ENCODE measurements around the gene NDUFAF8.

GRCh38 chr17:81191646-81192045 is 47.5 kb upstream of the NDUFAF8 start:
- TF ChIP-seq PATZ1 (CRISPR knock-in tag; IDR thresholded peaks at IDR 0.05; ENCODE audit: borderline replicate concordance) (no peak), POU6F1 (CRISPR knock-in tag; IDR thresholded peaks at IDR 0.05; ENCODE audit: borderline replicate concordance, low read depth) (no peak), SNAI2 (CRISPR knock-in tag; IDR thresholded peaks at IDR 0.05) (no peak), OSR1 (CRISPR knock-in tag; IDR thresholded peaks at IDR 0.05) (no peak), RARB (CRISPR knock-in tag; IDR thresholded peaks at IDR 0.05) (no peak), ZC3H10 (CRISPR knock-in tag; IDR thresholded peaks at IDR 0.05) (no peak), ESRRG (CRISPR knock-in tag; IDR thresholded peaks at IDR 0.05) (no peak), ARNTL (CRISPR knock-in tag; IDR thresholded peaks at IDR 0.05; ENCODE audit: borderline replicate concordance, low read depth) (no peak), GLIS3 (CRISPR knock-in tag; IDR thresholded peaks at IDR 0.05) (no peak), PPARA (CRISPR knock-in tag; IDR thresholded peaks at IDR 0.05; ENCODE audit: borderline replicate concordance) (no peak), ZFP3 (CRISPR knock-in tag; IDR thresholded peaks at IDR 0.05) (no peak), TOX (CRISPR knock-in tag; IDR thresholded peaks at IDR 0.05; ENCODE audit: borderline replicate concordance) (no peak)

All from SK-N-SH treated with all-trans-retinoic acid at 6 μM for 48 hours (cell line).